Skeletal muscle satellite cell (primary cell): ENCODE results near the gene NOP16.

Experiments used
- H3K27me3 ChIP-seq: 2 replicates; pipeline ENCODE4 v1.7.0; 2013; ENCODE audit warnings: low read length; ENCODE audit not compliant: control insufficient read depth, insufficient read depth
- H3K36me3 ChIP-seq: 2 replicates; pipeline ENCODE4 v1.7.0; 2013; ENCODE audit warnings: mild to moderate bottlenecking, control low read depth, low read length; ENCODE audit not compliant: insufficient read depth
- H3K4me1 ChIP-seq: 2 replicates; pipeline ENCODE4 v1.7.0; 2013; ENCODE audit warnings: low read length; ENCODE audit not compliant: control insufficient read depth, insufficient read depth
- H3K4me2 ChIP-seq: 2 replicates; pipeline ENCODE4 v1.7.0; 2013; ENCODE audit warnings: mild to moderate bottlenecking, low read length
- H3K4me3 ChIP-seq: 2 replicates; pipeline ENCODE4 v1.7.0; 2013; ENCODE audit warnings: low read length
- H3K9ac ChIP-seq: 2 replicates; pipeline ENCODE4 v1.7.0; 2013; ENCODE audit warnings: mild to moderate bottlenecking, low read depth, low read length, moderate library complexity
- H3K9me3 ChIP-seq: replicated peaks from 2 replicates; pipeline ENCODE4 v1.7.0; 2013; ENCODE audit warnings: mild to moderate bottlenecking, control low read depth, low read length
- small RNA-seq: library from RNA; depleted of rRNA; stranded (forward); fragments of <200 nt; gene quantifications from one replicate; pipeline ENCODE3, GENCODE V24; 2012

The NOP16 gene

DNA sequence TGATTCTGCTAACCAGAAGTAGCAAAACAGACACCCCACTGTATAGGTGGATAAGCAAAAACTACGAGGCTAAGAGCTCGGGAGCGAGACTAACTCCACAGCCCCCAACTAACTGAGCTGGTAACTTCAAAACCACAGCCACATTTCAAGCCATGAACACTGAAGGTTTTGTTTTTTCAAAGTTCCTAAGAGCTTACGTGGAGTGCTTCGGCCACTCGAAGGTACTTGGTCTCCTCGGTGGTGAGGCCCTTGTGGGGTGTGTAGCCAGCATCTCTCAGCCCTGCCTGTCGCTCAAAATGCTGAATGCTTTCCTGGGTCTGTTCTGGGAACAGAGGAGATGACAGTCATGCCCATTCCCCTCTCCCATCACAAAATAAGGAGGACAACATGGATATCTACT is 38.0 kb downstream of the NOP16 start:
- Histone ChIP-seq H3K27me3 (no peaks in the 10 kb centered on the region), H3K4me3 (no peak overlapping the region), H3K9ac (no peak overlapping the region), H3K4me1 (no peaks in the 10 kb centered on the region), H3K36me3 (peaks cover 82% of the 10 kb centered on the region), H3K9me3 (no peaks in the 10 kb centered on the region), H3K4me2 (no peak overlapping the region)

DNA sequence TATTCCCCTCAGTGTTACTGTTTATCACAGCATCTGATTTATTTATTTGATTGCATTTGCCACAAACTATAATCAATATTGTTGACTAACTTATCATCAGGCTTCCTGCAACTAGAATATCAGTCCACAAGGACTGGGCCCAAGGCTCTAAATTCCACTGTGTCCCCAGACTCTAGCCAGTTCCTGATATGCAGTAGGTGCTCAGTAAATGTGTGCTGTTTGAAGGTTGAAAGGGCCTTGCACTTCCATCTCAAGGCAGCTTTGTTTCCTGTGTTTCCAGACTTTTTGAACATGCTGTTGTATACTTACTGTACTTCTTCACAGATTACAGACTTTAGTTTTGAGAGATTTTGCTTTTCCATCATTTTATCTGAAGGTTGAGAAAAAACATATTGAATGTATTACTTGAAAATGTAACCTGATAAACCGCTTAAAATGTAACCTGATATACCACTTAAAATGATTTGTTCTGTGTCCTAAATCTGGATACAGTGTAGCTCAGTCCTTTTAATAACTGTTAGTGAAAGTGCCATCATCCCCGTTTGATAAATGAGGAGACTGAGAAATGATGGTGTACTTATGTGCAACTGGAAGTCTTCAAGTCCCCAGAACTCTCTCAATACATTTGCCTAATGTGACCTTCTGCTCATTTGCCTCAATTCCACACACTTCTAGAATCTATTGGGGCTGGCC is 45.5 kb downstream of the NOP16 start:
- H3K9me3 ChIP-seq = no peaks in the 10 kb centered on the region
- H3K36me3 ChIP-seq = peaks cover 37% of the 10 kb centered on the region

DNA sequence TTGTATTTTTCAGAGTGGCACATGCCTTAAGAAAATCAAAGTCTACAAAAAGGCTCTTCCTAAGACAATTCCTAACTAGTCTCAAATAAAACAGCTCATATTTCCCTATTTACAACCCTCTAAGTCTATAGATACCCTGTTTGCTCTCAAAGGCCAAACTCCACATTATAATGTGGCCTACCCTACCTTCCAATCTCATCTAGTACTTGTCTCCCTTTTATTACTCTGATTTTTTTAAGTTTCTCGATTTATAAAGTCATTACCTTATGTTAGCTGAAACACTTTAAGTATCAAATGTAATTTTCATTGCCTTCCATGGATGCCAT is 46.3 kb downstream of the NOP16 start:
- Histone ChIP-seq H3K27me3 (no peaks in the 10 kb centered on the region), H3K9me3 (no peaks in the 10 kb centered on the region), H3K9ac (no peak overlapping the region), H3K4me1 (no peaks in the 10 kb centered on the region), H3K36me3 (peaks cover 29% of the 10 kb centered on the region), H3K4me2 (no peak overlapping the region), H3K4me3 (no peak overlapping the region)

More for the DNA sequence above, 45.5 kb downstream of the NOP16 start:
- no peak overlapping the region for H3K4me2 ChIP-seq
- H3K4me3 ChIP-seq = no peak overlapping the region
- no peaks in the 10 kb centered on the region for H3K4me1 ChIP-seq
- H3K9ac ChIP-seq = no peak overlapping the region
- H3K27me3 ChIP-seq = no peaks in the 10 kb centered on the region

DNA sequence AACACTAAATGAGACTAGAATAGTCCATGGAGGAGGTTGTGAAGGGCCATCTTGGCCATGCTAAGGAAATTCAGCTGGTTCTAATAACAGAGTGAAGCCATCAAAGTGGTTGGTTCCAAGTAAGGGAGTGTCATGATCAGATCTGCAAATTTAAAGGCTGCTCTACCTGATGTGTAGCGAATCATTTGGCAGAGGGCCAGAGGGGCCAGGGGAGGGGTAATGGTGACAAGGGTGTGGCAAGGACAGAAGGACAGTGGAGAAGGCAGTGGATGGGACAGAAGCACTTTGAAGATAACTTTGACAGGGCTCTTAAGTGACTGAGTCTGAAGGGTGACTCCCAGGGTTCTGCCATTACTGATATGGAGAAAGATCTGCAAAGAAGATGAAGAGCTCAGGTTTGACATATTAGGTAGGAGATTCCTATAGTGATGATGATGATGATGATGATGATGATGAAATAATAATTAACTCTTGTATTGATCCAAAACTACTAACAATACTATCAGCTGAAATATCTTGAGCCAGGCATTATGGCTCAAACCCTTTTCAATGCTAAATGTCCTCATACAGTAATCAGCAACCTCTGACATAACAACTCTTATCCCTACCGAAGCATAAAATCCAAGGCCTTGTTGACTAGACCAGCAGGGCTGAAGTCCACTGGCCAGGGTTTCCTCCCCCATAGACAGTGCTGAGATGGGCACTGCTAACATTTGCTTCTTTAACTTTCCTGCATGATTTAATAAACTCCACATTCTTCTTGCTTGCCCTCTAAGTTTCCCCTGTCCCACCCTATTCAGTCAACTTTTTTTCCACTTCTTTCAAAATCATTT is 46.9 kb downstream of the NOP16 start:
- no peaks in the 10 kb centered on the region for H3K4me1 ChIP-seq
- no peak overlapping the region for H3K4me2 ChIP-seq
- no peak overlapping the region for H3K9ac ChIP-seq
- peaks cover 27% of the 10 kb centered on the region for H3K36me3 ChIP-seq
- no peak overlapping the region for H3K4me3 ChIP-seq
- no peaks in the 10 kb centered on the region for H3K9me3 ChIP-seq
- H3K27me3 ChIP-seq = no peaks in the 10 kb centered on the region

DNA sequence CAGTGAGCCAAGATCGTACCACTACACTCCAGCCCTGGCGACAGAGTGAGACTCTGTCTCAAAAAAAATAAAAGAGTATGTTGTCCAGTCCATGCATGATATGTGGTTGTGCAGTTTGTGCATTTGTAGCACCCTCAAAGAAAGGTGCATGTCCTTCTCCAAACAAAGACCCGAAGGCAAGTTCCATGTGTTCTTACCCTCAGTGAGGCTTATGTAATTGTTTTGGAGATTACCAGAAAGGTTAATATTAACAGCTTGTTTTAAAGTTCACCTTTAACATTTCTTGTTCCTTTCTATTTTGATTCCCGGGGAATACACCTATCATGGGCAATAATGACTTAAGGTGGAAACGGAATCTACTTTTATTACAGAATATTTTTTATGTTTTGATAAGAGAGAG is 49.1 kb downstream of the NOP16 start:
- Histone ChIP-seq H3K9ac (no peak overlapping the region), H3K4me2 (no peak overlapping the region), H3K36me3 (peaks cover 6% of the 10 kb centered on the region), H3K27me3 (no peaks in the 10 kb centered on the region), H3K4me3 (no peak overlapping the region), H3K9me3 (no peaks in the 10 kb centered on the region), H3K4me1 (no peaks in the 10 kb centered on the region)

DNA sequence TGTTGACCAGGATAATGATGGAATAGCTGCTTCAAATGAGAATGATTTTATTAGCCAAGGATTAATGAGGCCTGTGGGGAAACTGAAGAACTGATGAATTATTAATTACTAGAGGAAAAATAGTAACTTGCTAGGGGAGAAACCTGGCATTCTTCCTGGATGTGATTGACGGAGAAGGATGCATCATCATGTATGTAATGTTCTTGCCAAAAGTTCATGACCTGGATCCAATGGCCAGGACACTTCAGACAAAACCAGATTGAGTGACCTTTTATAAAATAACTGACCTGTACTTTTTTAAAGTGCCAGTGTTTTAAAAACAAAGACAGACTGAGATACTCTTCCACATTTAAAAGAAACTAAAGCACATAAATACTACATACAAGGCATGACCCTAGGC is 50.5 kb downstream of the NOP16 start:
- no peak overlapping the region for H3K9ac ChIP-seq
- H3K4me1 ChIP-seq = no peaks in the 10 kb centered on the region
- H3K4me3 ChIP-seq = no peak overlapping the region
- no peak overlapping the region for H3K4me2 ChIP-seq
- no peaks in the 10 kb centered on the region for H3K27me3 ChIP-seq
- no peaks in the 10 kb centered on the region for H3K9me3 ChIP-seq
- peaks cover 3% of the 10 kb centered on the region for H3K36me3 ChIP-seq

DNA sequence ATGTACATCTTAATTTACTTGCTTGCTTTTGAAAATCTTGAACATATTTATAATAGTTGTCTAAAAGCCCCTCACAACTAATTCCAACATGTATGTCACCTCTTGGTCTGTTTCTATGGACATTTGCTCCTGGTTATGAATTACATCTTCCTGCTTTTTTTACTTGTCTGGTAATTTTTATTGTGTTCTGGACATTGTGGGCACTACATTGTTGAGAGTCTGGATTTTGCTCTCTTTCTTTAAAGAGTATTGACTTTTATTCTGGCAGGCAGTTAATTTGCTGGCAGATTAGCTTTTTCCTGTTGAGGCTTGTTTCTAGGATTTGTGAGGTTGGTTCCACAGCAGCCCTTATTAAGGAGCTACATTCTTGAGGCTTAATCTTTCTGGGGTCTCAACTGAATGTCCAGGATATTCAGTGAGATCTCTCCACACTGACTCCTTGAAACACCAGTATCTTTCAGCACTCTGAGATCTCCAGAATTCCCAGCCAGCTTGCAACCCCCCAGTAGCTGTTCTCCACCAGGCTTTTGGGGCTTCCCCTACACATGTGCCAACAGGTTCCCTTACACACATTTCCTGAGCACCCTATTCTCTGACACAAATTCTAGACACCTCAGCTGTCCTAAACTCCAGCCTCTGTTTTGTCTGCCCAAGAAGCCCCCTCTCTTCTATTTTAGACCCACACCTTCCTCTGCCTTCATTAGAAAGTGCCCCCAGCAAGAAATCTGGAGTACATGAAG is 54.2 kb downstream of the NOP16 start:
- H3K4me2 ChIP-seq = no peak overlapping the region

More for the DNA sequence above, 54.2 kb downstream of the NOP16 start:
- Histone ChIP-seq H3K27me3 (no peaks in the 10 kb centered on the region), H3K4me3 (no peak overlapping the region), H3K36me3 (peaks cover 3% of the 10 kb centered on the region), H3K9ac (no peak overlapping the region), H3K4me1 (no peaks in the 10 kb centered on the region), H3K9me3 (no peaks in the 10 kb centered on the region)

Small RNA genes within 50 kb of the gene (small RNA-seq; reads per million reads assigned to genes)
- 2.4 reads per million, percentile 72 among the genes with 10 or more reads in this experiment for gene MIR1271
